GM19463 (cell line): ENCODE measurements around the gene NDUFB1.

Experiments used
- ATAC-seq: cut with Tn5 transposase; IDR thresholded peaks from one replicate; pipeline ENCODE4 v1.9.1; 2021; ENCODE audit warnings: mild to moderate bottlenecking, moderate library complexity; ENCODE audit not compliant: unreplicated experiment

The NDUFB1 gene

DNA sequence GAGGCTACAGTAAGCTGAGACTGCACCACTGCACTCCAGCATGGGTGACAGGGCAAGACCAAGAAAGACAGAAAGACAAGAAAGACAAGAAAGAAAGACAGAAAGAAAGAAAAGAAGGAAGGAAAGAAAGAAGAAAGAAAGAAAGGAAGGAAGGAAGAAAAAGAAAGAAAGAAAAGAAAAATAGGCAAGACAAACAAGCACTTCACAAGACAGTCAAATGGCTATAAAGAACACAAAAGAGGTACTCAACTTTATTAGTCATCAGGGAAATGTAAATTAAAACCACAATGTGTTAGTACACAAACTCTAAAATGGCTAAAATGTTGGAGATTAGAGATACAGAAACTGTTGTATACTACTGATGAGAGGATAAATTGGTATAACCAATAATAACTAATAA, 21.7 kb downstream of the NDUFB1 start:
- ATAC-seq, result no peak

DNA sequence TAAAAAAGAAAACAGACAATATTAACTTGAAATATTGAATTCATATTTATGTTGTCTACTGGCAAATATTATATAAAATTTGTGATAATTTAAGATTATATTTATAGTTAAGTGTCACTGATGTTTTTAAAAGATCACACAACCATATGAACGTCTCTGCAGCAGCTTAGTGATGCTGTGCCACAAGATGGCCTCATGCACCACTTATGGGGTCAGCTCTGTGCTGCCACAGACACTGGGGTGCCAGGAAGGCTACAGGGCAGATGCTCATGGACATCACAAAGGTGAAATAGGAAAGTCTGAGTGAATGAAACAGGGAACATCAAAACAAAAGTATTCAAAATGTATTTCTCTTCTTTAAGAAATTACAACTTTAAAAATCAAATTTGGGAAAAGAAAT, 28.2 kb downstream of the NDUFB1 start:
- ATAC-seq, result no peak

DNA sequence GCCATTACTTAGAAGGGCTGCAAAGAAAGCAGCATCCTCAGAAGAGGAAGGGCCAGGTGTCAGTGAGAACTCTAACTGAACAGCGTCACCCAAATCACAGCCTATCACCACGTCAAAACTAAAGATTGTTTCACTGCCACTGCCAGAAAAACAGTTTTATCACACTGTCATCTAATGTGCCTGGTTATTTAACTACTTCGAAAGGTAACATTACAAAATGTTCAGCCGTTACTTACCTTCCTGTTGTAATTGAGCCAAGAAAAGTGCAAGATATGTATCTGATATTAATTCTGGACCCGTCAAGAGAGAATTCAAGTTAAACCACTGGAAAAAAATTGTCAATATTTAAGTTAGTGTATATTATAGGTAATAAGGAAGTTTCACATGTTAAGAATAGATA, 33.0 kb downstream of the NDUFB1 start:
- ATAC-seq, result no peak

DNA sequence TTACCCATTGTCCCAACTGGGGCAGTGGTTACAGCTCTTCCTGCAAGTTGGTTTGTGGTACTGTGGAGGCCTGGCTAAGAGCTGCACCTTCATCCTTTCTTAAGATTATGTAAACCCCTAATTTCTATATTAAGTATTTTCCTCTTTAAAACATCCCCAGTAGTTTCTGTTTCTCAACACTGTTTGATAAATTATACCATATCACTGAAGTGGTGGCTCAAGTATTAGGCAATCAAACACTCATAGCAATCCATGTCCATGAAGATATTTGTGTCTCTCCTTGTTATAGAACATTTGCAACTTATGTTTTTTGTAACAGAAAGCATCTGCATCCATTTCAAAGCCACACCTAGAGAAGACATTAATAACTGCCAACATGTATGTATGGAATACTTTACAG, 47.0 kb downstream of the NDUFB1 start:
- ATAC-seq, result no peak
